Hematopoietic multipotent progenitor cell treated with erythropoietin and hydrocortisone succinate and interleukin-3 and kit ligand, for 17 days (in vitro differentiated cells): Measurements from ENCODE around the gene SLC25A30.
"Not testable (repeated sequence)": the region's sequence is repeated elsewhere in the genome, so short reads cannot be mapped to it uniquely, and the experiment has no call there.

ENCODE experiments used
- DNase-seq: peaks from one replicate; pipeline ENCODE4 v3.0.0-alpha.2; 2015; ENCODE audit warnings: low spot score

The SLC25A30 gene

GRCh38 chr13:45391926-45392325, 26.2 kb downstream of the SLC25A30 start:
- DNase-seq = no peak

- not testable (repeated sequence) for DNase-seq
Measured at GRCh38 chr13:45391128-45391527, 27.0 kb downstream of the SLC25A30 start.

- not testable (repeated sequence) for DNase-seq
Measured at GRCh38 chr13:45390348-45390747, 27.8 kb downstream of the SLC25A30 start.

GRCh38 chr13:45388664-45389063, 29.5 kb downstream of the SLC25A30 start:
- DNase-seq = no peak

GRCh38 chr13:45386892-45387575, 31.1 kb downstream of the SLC25A30 start:
- not testable (repeated sequence) for DNase-seq

- DNase-seq = no peak
Measured at GRCh38 chr13:45385907-45386553, 32.1 kb downstream of the SLC25A30 start.

- DNase-seq = no peak
Measured at GRCh38 chr13:45385320-45385719, 32.9 kb downstream of the SLC25A30 start.

GRCh38 chr13:45384474-45385174, 33.5 kb downstream of the SLC25A30 start:
- DNase-seq = no peak

GRCh38 chr13:45382739-45383138, 35.4 kb downstream of the SLC25A30 start:
- not testable (repeated sequence) for DNase-seq

- no peak for DNase-seq
Measured at GRCh38 chr13:45381196-45381595, 37.0 kb downstream of the SLC25A30 start.

- DNase-seq = not testable (repeated sequence)
Measured at GRCh38 chr13:45380708-45381107, 37.5 kb downstream of the SLC25A30 start.

- DNase-seq = not testable (repeated sequence)
Measured at GRCh38 chr13:45379516-45379915, 38.7 kb downstream of the SLC25A30 start.

GRCh38 chr13:45378786-45379185, 39.4 kb downstream of the SLC25A30 start:
- not testable (repeated sequence) for DNase-seq

GRCh38 chr13:45377314-45377713, 40.9 kb downstream of the SLC25A30 start:
- not testable (repeated sequence) for DNase-seq

GRCh38 chr13:45376651-45377050, 41.5 kb downstream of the SLC25A30 start:
- DNase-seq = not testable (repeated sequence)

GRCh38 chr13:45374917-45375316, 43.3 kb downstream of the SLC25A30 start:
- DNase-seq = no peak

- peak; percentile 22 for DNase-seq
Measured at GRCh38 chr13:45373162-45373547, 45.0 kb downstream of the SLC25A30 start.

- no peak for DNase-seq
Measured at GRCh38 chr13:45372189-45373161, 45.7 kb downstream of the SLC25A30 start.

- DNase-seq = peak; percentile 68
Measured at GRCh38 chr13:45370922-45371406, 47.2 kb downstream of the SLC25A30 start.

GRCh38 chr13:45369116-45369515, 49.1 kb downstream of the SLC25A30 start:
- DNase-seq = no peak

GRCh38 chr13:45368571-45368970, 49.6 kb downstream of the SLC25A30 start:
- DNase-seq = no peak

GRCh38 chr13:45368005-45368404, 50.2 kb downstream of the SLC25A30 start:
- no peak for DNase-seq
